Measurements from ENCODE around the gene PKP2.

DNA sequence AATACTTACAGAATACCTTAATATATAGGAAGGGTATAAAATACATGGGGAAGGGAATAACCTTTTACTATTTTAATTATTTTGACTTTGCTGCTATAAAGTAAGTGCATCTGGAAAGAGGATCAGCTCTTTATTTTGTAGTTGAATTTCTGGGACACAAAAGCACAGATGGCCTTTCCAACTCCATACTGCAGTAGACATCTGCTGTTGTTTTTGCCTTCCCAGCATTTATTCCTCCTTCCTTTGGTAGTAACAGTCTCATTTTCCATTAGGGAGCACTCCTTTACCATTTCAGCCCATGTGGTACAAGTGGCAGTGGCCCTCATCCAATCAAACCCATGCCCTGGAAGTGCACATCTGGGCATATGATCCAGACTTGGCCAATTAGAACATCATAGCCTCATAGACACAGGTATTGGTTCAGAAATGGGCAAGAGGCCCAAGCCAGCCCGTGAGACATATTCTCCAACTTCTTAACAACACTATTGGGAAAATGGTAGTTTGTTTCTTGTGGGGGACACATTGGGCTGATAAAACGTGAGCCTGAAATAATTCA is 76.1 kb downstream of the PKP2 start:
- TF ChIP-seq, protein P1, sequence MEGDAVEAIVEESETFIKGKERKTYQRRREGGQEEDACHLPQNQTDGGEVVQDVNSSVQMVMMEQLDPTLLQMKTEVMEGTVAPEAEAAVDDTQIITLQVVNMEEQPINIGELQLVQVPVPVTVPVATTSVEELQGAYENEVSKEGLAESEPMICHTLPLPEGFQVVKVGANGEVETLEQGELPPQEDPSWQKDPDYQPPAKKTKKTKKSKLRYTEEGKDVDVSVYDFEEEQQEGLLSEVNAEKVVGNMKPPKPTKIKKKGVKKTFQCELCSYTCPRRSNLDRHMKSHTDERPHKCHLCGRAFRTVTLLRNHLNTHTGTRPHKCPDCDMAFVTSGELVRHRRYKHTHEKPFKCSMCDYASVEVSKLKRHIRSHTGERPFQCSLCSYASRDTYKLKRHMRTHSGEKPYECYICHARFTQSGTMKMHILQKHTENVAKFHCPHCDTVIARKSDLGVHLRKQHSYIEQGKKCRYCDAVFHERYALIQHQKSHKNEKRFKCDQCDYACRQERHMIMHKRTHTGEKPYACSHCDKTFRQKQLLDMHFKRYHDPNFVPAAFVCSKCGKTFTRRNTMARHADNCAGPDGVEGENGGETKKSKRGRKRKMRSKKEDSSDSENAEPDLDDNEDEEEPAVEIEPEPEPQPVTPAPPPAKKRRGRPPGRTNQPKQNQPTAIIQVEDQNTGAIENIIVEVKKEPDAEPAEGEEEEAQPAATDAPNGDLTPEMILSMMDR (IDR thresholded peaks at IDR 0.05; ENCODE audit: poor library complexity) = no peak
- TF ChIP-seq EZH2phosphoT487 (IDR thresholded peaks at IDR 0.05; ENCODE audit: low read depth, severe bottlenecking, unreplicated experiment) (no peak), EZH2 (IDR thresholded peaks at IDR 0.05; ENCODE audit: borderline replicate concordance) (no peak)
